LNCAP (cell line): ENCODE data around the gene OR10D3.

Source experiments
- TF ChIP-seq, protein P1 (sequence below): fragments of 450-650 bp; IDR thresholded peaks from 2 replicates; pipeline ENCODE4 v1.5.1; 2017; ENCODE audit warnings: mild to moderate bottlenecking

OR10D3 gene, protein sequence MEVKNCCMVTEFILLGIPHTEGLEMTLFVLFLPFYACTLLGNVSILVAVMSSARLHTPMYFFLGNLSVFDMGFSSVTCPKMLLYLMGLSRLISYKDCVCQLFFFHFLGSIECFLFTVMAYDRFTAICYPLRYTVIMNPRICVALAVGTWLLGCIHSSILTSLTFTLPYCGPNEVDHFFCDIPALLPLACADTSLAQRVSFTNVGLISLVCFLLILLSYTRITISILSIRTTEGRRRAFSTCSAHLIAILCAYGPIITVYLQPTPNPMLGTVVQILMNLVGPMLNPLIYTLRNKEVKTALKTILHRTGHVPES

GRCh38 chr11:124183068-124183467 lies at the start of gene OR10D3:
OR10D3 (plus strand) TSS chr11:124183345; CDS start chr11:124185270, 1,925 bp downstream.
- TF ChIP-seq, protein P1, sequence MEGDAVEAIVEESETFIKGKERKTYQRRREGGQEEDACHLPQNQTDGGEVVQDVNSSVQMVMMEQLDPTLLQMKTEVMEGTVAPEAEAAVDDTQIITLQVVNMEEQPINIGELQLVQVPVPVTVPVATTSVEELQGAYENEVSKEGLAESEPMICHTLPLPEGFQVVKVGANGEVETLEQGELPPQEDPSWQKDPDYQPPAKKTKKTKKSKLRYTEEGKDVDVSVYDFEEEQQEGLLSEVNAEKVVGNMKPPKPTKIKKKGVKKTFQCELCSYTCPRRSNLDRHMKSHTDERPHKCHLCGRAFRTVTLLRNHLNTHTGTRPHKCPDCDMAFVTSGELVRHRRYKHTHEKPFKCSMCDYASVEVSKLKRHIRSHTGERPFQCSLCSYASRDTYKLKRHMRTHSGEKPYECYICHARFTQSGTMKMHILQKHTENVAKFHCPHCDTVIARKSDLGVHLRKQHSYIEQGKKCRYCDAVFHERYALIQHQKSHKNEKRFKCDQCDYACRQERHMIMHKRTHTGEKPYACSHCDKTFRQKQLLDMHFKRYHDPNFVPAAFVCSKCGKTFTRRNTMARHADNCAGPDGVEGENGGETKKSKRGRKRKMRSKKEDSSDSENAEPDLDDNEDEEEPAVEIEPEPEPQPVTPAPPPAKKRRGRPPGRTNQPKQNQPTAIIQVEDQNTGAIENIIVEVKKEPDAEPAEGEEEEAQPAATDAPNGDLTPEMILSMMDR: no peak

DNA sequence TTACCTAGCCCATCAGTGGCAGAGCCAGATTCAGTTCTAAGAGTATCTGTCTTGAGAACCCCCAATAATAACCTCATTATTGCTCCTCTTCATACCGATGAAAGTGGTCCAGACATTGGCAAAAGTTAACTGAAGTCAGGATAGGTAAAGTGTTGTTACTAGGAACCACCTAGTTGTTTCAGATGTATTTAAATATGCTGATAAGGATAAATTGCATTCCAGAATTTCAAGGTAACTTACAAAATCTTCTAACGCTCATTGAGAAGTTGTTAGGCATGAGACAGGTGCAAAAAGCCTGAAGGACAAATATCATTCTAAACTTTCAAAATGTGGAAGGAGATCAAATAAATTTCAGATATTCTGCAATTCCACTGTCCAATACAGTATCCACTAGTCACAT lies 40.1 kb upstream of the OR10D3 start:
- TF ChIP-seq, protein P1: no peak

- TF ChIP-seq, protein P1: no peak
Measured at GRCh38 chr11:124147951-124148350, 35.2 kb upstream of the OR10D3 start.

GRCh38 chr11:124150684-124151083 lies 32.5 kb upstream of the OR10D3 start:
- TF ChIP-seq, protein P1: no peak

DNA sequence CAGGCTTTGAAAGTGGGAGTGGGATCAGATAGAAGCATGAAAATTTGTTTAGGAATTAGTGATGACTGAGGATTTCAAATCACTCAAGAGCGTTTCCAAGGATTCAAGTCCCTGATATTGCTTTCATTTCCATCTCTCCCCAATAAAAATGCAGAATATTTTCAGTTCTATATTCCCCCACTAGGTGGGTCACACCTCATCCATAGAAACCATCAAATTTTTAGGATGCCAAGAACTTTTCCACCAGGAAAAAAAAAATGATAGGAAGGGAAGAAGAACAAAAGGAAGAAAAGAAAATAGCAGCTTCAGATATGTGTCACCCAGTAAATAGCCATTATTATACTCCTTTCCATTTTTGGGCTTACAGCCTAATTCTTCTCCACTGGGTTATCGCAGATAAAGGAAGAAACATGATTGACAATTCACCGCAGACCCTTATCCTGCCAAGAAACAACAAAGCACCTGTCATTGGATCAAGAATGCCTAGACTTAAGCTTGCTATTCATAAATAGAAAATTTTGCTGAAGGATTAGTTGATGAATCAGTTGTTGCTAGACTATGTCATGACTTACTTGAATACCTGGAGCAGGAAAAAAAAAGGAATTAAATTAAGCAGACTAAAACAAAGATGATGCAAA lies 30.3 kb upstream of the OR10D3 start:
- TF ChIP-seq, protein P1: 0 out of 2 replicates have a peak, but pooled peaks have one; percentile 15

GRCh38 chr11:124153821-124154220 lies 29.3 kb upstream of the OR10D3 start:
- TF ChIP-seq, protein P1: no peak

DNA sequence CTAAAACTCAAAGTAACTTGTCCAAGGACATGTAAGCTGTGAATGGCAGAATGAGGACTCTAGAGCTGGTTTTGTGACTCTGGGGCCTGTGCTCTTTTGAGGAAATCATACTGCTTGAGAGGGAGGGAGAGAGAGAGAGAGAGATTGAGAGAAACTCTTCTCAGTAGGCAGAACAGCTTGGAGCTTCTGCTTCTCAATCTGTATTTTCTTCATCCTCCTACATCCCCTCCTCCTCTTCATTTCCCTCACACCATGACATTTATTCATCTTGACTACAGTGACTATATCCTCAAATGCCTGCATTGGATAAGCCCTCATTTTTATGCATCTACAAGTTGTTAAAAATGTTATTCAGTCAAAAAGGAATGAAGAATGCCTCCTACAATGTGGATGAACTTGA lies 23.7 kb upstream of the OR10D3 start:
- TF ChIP-seq, protein P1: no peak
